Trophoblast cell (in vitro differentiated cells and primary cell): ENCODE results near the gene RASA3.

Experiments used
- DNase-seq, 2 donors: peaks; one replicate each; pipeline ENCODE4 v3.0.0-alpha.2; 2016
- H2AFZ ChIP-seq: 2 replicates; pipeline ENCODE4 v1.6.1; 2013; ENCODE audit warnings: low read length, moderate library complexity, mild to moderate bottlenecking; ENCODE audit not compliant: insufficient read depth, poor library complexity
- H2AK5ac ChIP-seq: 2 replicates; pipeline ENCODE4 v1.6.1; 2013; ENCODE audit warnings: mild to moderate bottlenecking, low read length
- H2BK120ac ChIP-seq: 2 replicates; pipeline ENCODE4 v1.6.1; 2013; ENCODE audit warnings: low read length, mild to moderate bottlenecking, moderate library complexity; ENCODE audit not compliant: insufficient read depth, poor library complexity
- H2BK12ac ChIP-seq: 2 replicates; pipeline ENCODE4 v1.6.1; 2013; ENCODE audit warnings: mild to moderate bottlenecking, low read length, moderate library complexity
- H2BK5ac ChIP-seq: 2 replicates; pipeline ENCODE4 v1.6.1; 2013; ENCODE audit warnings: low read length, low read depth, moderate library complexity, mild to moderate bottlenecking; ENCODE audit not compliant: poor library complexity
- H3K14ac ChIP-seq: 2 replicates; pipeline ENCODE4 v1.6.1; 2013; ENCODE audit warnings: mild to moderate bottlenecking, low read length
- H3K18ac ChIP-seq: 2 replicates; pipeline ENCODE4 v1.6.1; 2013; ENCODE audit warnings: mild to moderate bottlenecking, low read length
- H3K23ac ChIP-seq: 2 replicates; pipeline ENCODE4 v1.6.1; 2013; ENCODE audit warnings: low read length
- H3K27ac ChIP-seq: 2 replicates; pipeline ENCODE4 v1.5.1; 2013; ENCODE audit warnings: low read depth, mild to moderate bottlenecking, inconsistent platforms, low read length, moderate library complexity
- H3K27me3 ChIP-seq: 2 replicates; pipeline ENCODE4 v1.6.1; 2013; ENCODE audit warnings: inconsistent platforms, mild to moderate bottlenecking, low read length, moderate library complexity; ENCODE audit not compliant: insufficient read depth
- H3K36me3 ChIP-seq, 2 experiments: 1 replicate in 1 of 2; 2 replicates in 1 of 2; pipeline ENCODE4 v1.6.1; 2013; ENCODE audit warnings: low read length in 2 of 2, mild to moderate bottlenecking in 2 of 2, moderate library complexity in 1 of 2; ENCODE audit not compliant: insufficient read depth in 2 of 2, control insufficient read depth in 1 of 2
- H3K4ac ChIP-seq: 2 replicates; pipeline ENCODE4 v1.6.1; 2013; ENCODE audit warnings: low read depth, mild to moderate bottlenecking, low read length, moderate library complexity
- H3K4me1 ChIP-seq, 2 experiments: 1 replicate in 1 of 2; 2 replicates in 1 of 2; pipeline ENCODE4 v1.6.1; 2013; ENCODE audit warnings: low read length in 2 of 2, mild to moderate bottlenecking in 2 of 2, moderate library complexity in 1 of 2; ENCODE audit not compliant: insufficient read depth in 2 of 2, control insufficient read depth in 1 of 2
- H3K4me2 ChIP-seq: 2 replicates; pipeline ENCODE4 v1.6.1; 2013; ENCODE audit warnings: inconsistent platforms, mild to moderate bottlenecking, low read length, moderate library complexity
- H3K4me3 ChIP-seq: 2 replicates; pipeline ENCODE4 v1.5.1; 2013; ENCODE audit warnings: mild to moderate bottlenecking, low read depth, low read length, inconsistent platforms
- H3K79me1 ChIP-seq: one replicate; pipeline ENCODE4 v1.6.1; 2013; ENCODE audit warnings: low read length
- H3K79me2 ChIP-seq: 2 replicates; pipeline ENCODE4 v1.6.1; 2013; ENCODE audit warnings: low read length, mild to moderate bottlenecking; ENCODE audit not compliant: control insufficient read depth, insufficient read depth, poor library complexity
- H3K9ac ChIP-seq: 2 replicates; pipeline ENCODE4 v1.6.1; 2013; ENCODE audit warnings: mild to moderate bottlenecking, low read length
- H3K9me3 ChIP-seq: 2 replicates; pipeline ENCODE4 v1.6.1; 2013; ENCODE audit warnings: low read depth, mild to moderate bottlenecking, control low read depth, inconsistent platforms, low read length; ENCODE audit not compliant: insufficient read depth
- H4K12ac ChIP-seq: 2 replicates; pipeline ENCODE4 v1.6.1; 2013; ENCODE audit warnings: low read depth, mild to moderate bottlenecking, low read length, moderate library complexity
- H4K8ac ChIP-seq: 2 replicates; pipeline ENCODE4 v1.6.1; 2013; ENCODE audit warnings: low read depth, mild to moderate bottlenecking, low read length, moderate library complexity
- H4K91ac ChIP-seq: one replicate; pipeline ENCODE4 v1.6.1; 2013; ENCODE audit warnings: low read depth, mild to moderate bottlenecking, low read length, moderate library complexity
- WGBS: extraction: QIAGEN DNeasy Blood & Tissue Kit; methylation state at CpG from one replicate; pipeline ENCODE4 v1.1.7; 2013; ENCODE audit warnings: missing lambda C conversion rate; ENCODE audit not compliant: insufficient read length, insufficient coverage; ENCODE audit errors: extremely low coverage; 5-methylcytosine and 5-hydroxymethylcytosine counted together

RASA3 gene

GRCh38 chr13:114033541-114034315, 98.7 kb downstream of the RASA3 start:
- Histone ChIP-seq H4K12ac (no peak overlapping the region), H3K4me3 (no peak overlapping the region), H2AK5ac (no peak overlapping the region), H2BK5ac (no peak overlapping the region), H3K9me3 (peaks cover 12% of the 10 kb centered on the region), H3K14ac (no peak overlapping the region), H3K79me1 (peaks cover 2% of the 10 kb centered on the region), H3K18ac (no peak overlapping the region), H3K9ac (no peak overlapping the region), H3K36me3 (peaks cover 0 to 18% of the 10 kb centered on the region in 2 experiments), H2BK120ac (no peak overlapping the region), H3K4me1 (peaks cover 16 to 18% of the 10 kb centered on the region in 2 experiments), H4K8ac (no peak overlapping the region), H3K4me2 (no peak overlapping the region), H3K79me2 (no peaks in the 10 kb centered on the region), H2BK12ac (no peak overlapping the region), H3K27me3 (no peaks in the 10 kb centered on the region), H3K4ac (no peak overlapping the region), H4K91ac (no peak overlapping the region), H3K23ac (no peak overlapping the region), H3K27ac (no peak overlapping the region), H2AFZ (no peak overlapping the region)
- no peak for DNase-seq
- no CpG with 5 or more reads among the region's 32 CpGs for WGBS

- peak overlapping the region; percentile 19 for H3K14ac ChIP-seq
- no peak overlapping the region for H3K9ac ChIP-seq
- H3K36me3 ChIP-seq = peaks cover 3 to 22% of the 10 kb centered on the region in 2 experiments
- no peak overlapping the region for H3K23ac ChIP-seq
- no peak overlapping the region for H2BK5ac ChIP-seq
- H3K4me1 ChIP-seq = peaks cover 16 to 18% of the 10 kb centered on the region in 2 experiments
- peak overlapping the region; percentile 43 for H3K18ac ChIP-seq
- no peak overlapping the region for H3K27ac ChIP-seq
- H3K4me2 ChIP-seq = no peak overlapping the region
- H3K27me3 ChIP-seq = no peaks in the 10 kb centered on the region
- H2BK120ac ChIP-seq = no peak overlapping the region
- H3K9me3 ChIP-seq = peaks cover 10% of the 10 kb centered on the region
- DNase-seq = no peak
- peaks cover 2% of the 10 kb centered on the region for H3K79me1 ChIP-seq
- H3K4me3 ChIP-seq = no peak overlapping the region
- no peak overlapping the region for H2BK12ac ChIP-seq
- H3K4ac ChIP-seq = no peak overlapping the region
- H4K91ac ChIP-seq = peak overlapping the region; percentile 42
- whole genome bisulfite sequencing = no CpG with 5 or more reads among the region's 26 CpGs
- no peaks in the 10 kb centered on the region for H3K79me2 ChIP-seq
- peak overlapping the region; percentile 6 for H2AK5ac ChIP-seq
- peak overlapping the region; percentile 32 for H4K8ac ChIP-seq
- peak overlapping the region; percentile 4 for H2AFZ ChIP-seq
- no peak overlapping the region for H4K12ac ChIP-seq
These were observed 100.2 kb downstream of the RASA3 start for GRCh38 chr13:114032126-114032799.

DNA sequence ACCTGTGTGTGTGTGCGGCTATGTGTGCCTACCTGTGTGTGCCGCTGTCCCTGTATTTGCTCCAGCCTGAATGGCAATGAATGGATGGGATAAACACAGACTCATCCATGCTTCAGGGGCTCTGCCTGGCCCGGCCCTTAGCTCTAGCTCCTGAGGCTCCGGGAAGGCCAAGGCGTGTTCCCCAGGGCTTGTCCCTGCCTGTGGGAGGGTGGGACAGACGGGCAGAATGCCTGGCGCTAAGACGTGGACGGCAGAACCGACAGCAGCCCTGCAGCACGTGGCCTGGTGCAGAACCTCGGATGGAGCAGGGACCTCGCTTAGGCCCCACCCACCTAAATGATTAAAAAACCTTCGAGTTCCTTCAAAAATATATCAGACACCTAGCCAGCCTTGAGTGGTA, 100.8 kb downstream of the RASA3 start:
- H3K18ac ChIP-seq = peak overlapping the region; percentile 12
- peak overlapping the region; percentile 4 for H3K4me3 ChIP-seq
- H4K12ac ChIP-seq = no peak overlapping the region

DNA sequence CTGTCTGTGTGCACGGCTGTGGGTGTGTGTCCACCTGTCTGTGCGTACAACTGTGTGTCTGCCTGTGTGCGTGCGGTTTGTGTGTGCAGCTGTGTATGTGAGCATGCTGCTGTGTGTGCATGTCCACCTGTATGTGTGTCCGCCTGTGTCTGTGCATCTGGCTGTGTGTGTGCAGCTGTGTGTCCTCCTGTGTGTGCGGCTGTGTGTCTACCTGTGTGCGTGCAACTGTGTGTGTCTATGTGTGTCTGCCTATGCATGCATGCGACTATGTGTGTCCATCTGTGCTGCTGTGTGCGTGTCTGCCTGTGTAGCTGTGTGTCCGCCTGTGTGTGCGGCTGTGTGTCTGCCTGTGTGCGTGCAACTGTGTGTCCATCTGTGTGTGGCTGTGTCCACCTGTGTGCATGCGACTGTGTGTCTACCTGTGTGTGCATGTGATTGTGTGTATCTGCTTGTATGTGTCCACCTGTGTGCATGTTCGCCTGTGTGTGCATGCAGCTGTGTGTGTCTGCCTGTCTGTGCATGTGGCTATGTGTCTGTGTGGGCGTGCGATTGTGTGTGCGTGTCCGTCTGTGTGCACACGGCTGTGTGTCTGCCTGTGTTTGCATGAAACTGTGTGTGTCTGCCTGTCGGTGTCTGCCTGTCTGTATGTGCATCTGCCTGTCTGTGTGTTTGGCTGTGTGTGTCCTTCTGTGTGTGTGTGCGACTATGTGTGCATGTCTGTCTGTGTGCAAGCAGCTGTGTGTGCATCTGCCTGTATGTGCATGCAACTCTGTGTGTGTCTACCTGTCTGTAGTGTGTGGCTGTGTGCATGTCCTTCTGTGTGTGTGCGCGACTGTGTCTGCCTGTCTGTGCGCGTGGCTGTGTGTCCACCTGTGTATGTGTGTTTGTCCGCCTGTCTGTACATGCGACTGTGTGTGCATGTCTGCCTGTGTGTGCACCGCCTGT, 101.5 kb downstream of the RASA3 start:
- no peak overlapping the region for H3K18ac ChIP-seq

More for the DNA sequence above, 100.8 kb downstream of the RASA3 start:
- Histone ChIP-seq H2AK5ac (no peak overlapping the region), H4K91ac (no peak overlapping the region), H3K9me3 (peaks cover 10% of the 10 kb centered on the region), H3K4ac (no peak overlapping the region), H3K23ac (no peak overlapping the region), H3K4me2 (no peak overlapping the region), H2AFZ (no peak overlapping the region), H4K8ac (no peak overlapping the region), H3K79me1 (peaks cover 2% of the 10 kb centered on the region), H3K36me3 (peaks cover 4 to 18% of the 10 kb centered on the region in 2 experiments), H3K27me3 (no peaks in the 10 kb centered on the region), H3K27ac (no peak overlapping the region), H2BK12ac (peak overlapping the region; percentile 23), H3K9ac (no peak overlapping the region), H2BK120ac (no peak overlapping the region), H3K14ac (no peak overlapping the region), H3K79me2 (no peaks in the 10 kb centered on the region), H3K4me1 (peaks cover 15% of the 10 kb centered on the region in 2 experiments), H2BK5ac (no peak overlapping the region)
- DNase-seq = no peak
- no CpG with 5 or more reads among the region's 14 CpGs for WGBS

More for the DNA sequence above, 101.5 kb downstream of the RASA3 start:
- Histone ChIP-seq H3K4me2 (no peak overlapping the region), H4K8ac (no peak overlapping the region), H4K12ac (no peak overlapping the region), H3K36me3 (peaks cover 7 to 19% of the 10 kb centered on the region in 2 experiments), H3K9ac (no peak overlapping the region), H2BK120ac (no peak overlapping the region), H2AK5ac (no peak overlapping the region), H3K79me2 (no peaks in the 10 kb centered on the region), H3K14ac (no peak overlapping the region), H2BK12ac (no peak overlapping the region), H2AFZ (no peak overlapping the region), H3K9me3 (peaks cover 10% of the 10 kb centered on the region), H3K27me3 (no peaks in the 10 kb centered on the region), H3K27ac (no peak overlapping the region), H3K23ac (no peak overlapping the region), H4K91ac (no peak overlapping the region), H2BK5ac (no peak overlapping the region), H3K79me1 (peaks cover 2% of the 10 kb centered on the region), H3K4me3 (peak overlapping the region; percentile 14), H3K4ac (no peak overlapping the region), H3K4me1 (peaks cover 14 to 15% of the 10 kb centered on the region in 2 experiments)
- WGBS = no CpG with 5 or more reads among the region's 28 CpGs
- DNase-seq = no peak
